HG03432 (cell line): ENCODE data around the gene PDE4B.
"Not testable (repeated sequence)": the region's sequence is repeated elsewhere in the genome, so short reads cannot be mapped to it uniquely, and the experiment has no call there.

Experiments used
- ATAC-seq: cut with Tn5 transposase; IDR thresholded peaks from one replicate; pipeline ENCODE4 v1.9.1; 2021; ENCODE audit warnings: mild to moderate bottlenecking, moderate library complexity; ENCODE audit not compliant: unreplicated experiment

PDE4B gene

GRCh38 chr1:65813956-65814355 lies 21.3 kb downstream of the PDE4B start:
- ATAC-seq, result no peak

- ATAC-seq, result no peak
These were observed 22.1 kb downstream of the PDE4B start for GRCh38 chr1:65814752-65815151.

- no peak for ATAC-seq
These were observed 25.2 kb downstream of the PDE4B start for GRCh38 chr1:65817891-65818290.

GRCh38 chr1:65818966-65819365 lies 26.3 kb downstream of the PDE4B start:
- ATAC-seq, result no peak

- ATAC-seq, result no peak
These were observed 28.3 kb downstream of the PDE4B start for GRCh38 chr1:65820983-65821382.

GRCh38 chr1:65821386-65821785 lies 28.7 kb downstream of the PDE4B start:
- ATAC-seq, result no peak

GRCh38 chr1:65824103-65824502 lies 31.4 kb downstream of the PDE4B start:
- ATAC-seq, result no peak

- no peak for ATAC-seq
These were observed 33.0 kb downstream of the PDE4B start for GRCh38 chr1:65825741-65826140.

GRCh38 chr1:65826782-65827181 lies 34.1 kb downstream of the PDE4B start:
- no peak for ATAC-seq

GRCh38 chr1:65827346-65827745 lies 34.7 kb downstream of the PDE4B start:
- ATAC-seq, result no peak

GRCh38 chr1:65830306-65830705 lies 37.6 kb downstream of the PDE4B start:
- peak; percentile 55 for ATAC-seq

- no peak for ATAC-seq
These were observed 39.6 kb downstream of the PDE4B start for GRCh38 chr1:65832296-65832695.

GRCh38 chr1:65836686-65837085 lies 44.0 kb downstream of the PDE4B start:
- ATAC-seq, result no peak

GRCh38 chr1:65840683-65841082 lies 48.0 kb downstream of the PDE4B start:
- ATAC-seq, result no peak

GRCh38 chr1:65844296-65844695 lies 51.6 kb downstream of the PDE4B start:
- no peak for ATAC-seq

- ATAC-seq, result no peak
These were observed 52.3 kb downstream of the PDE4B start for GRCh38 chr1:65844821-65845534.

GRCh38 chr1:65845535-65846060 lies 52.9 kb downstream of the PDE4B start:
- ATAC-seq, result no peak

- ATAC-seq, result no peak
These were observed 54.2 kb downstream of the PDE4B start for GRCh38 chr1:65846866-65847265.

- no peak for ATAC-seq
These were observed 57.6 kb downstream of the PDE4B start for GRCh38 chr1:65850281-65850680.

- ATAC-seq, result not testable (repeated sequence)
These were observed 63.9 kb downstream of the PDE4B start for GRCh38 chr1:65856591-65856990.

- peak; percentile 67 for ATAC-seq
These were observed 73.7 kb downstream of the PDE4B start for GRCh38 chr1:65866439-65866838.

- ATAC-seq, result no peak
These were observed 79.6 kb downstream of the PDE4B start for GRCh38 chr1:65872301-65872700.

- not testable (repeated sequence) for ATAC-seq
These were observed 85.6 kb downstream of the PDE4B start for GRCh38 chr1:65878342-65878741.
